ENCODE results near the gene DNAH1.

The DNAH1 gene

GRCh38 chr3:52298149-52299098, 17.7 kb upstream of the DNAH1 start:
- no peaks in the 10 kb centered on the region for H3K9me2 ChIP-seq (replicated peaks; ENCODE audit: insufficient read depth, low read length)
- no peaks in the 10 kb centered on the region; the same call in 1 of the 2 replicates for H4K20me1 ChIP-seq (ENCODE audit: insufficient read depth, low read length)
- H3K27ac ChIP-seq (ENCODE audit: low read length), result no peak overlapping the region
- no peak for DNase-seq
- no peak overlapping the region for H2AFZ ChIP-seq (ENCODE audit: low read length)
- H3K4me1 ChIP-seq (ENCODE audit: low read length), result no peaks in the 10 kb centered on the region
- H3F3A ChIP-seq (ENCODE audit: insufficient read depth, low read length), result no peaks in the 10 kb centered on the region
- no peaks in the 10 kb centered on the region for H3K36me3 ChIP-seq (replicated peaks; ENCODE audit: insufficient read depth, low read length)
- TF ChIP-seq CTCF (IDR thresholded peaks at IDR 0.05; ENCODE audit: low read length) (no peak), EZH2phosphoT487 (IDR thresholded peaks at IDR 0.05; ENCODE audit: low read length) (no peak), EZH2 (optimal IDR thresholded peaks at IDR 0.05; ENCODE audit: low read depth, low read length) (no peak)
- no peaks in the 10 kb centered on the region for H3K9me3 ChIP-seq (replicated peaks; ENCODE audit: insufficient read depth, low read length)
- no peak overlapping the region for H3K4me3 ChIP-seq (ENCODE audit: low read length)
- H3K4me2 ChIP-seq (ENCODE audit: low read depth, low read length), result no peak overlapping the region
- no peak overlapping the region for H3K9ac ChIP-seq (ENCODE audit: low read length)
- no peaks in the 10 kb centered on the region for H3K27me3 ChIP-seq (replicated peaks; ENCODE audit: insufficient read depth, low read length)
- no peaks in the 10 kb centered on the region for H3K79me2 ChIP-seq (ENCODE audit: low read length)

- H3K9me2 ChIP-seq (replicated peaks; ENCODE audit: insufficient read depth, low read length), result no peaks in the 10 kb centered on the region
- no peak overlapping the region for H3K27ac ChIP-seq (ENCODE audit: low read length)
- no peak overlapping the region for H3K4me2 ChIP-seq (ENCODE audit: low read depth, low read length)
- H3K9ac ChIP-seq (ENCODE audit: low read length), result no peak overlapping the region
- H3K79me2 ChIP-seq (ENCODE audit: low read length), result no peaks in the 10 kb centered on the region
- no peaks in the 10 kb centered on the region for H3K36me3 ChIP-seq (replicated peaks; ENCODE audit: insufficient read depth, low read length)
- no peak for DNase-seq
- H3K4me3 ChIP-seq (ENCODE audit: low read length), result no peak overlapping the region
- TF ChIP-seq CTCF (IDR thresholded peaks at IDR 0.05; ENCODE audit: low read length), result no peak
- TF ChIP-seq EZH2 (optimal IDR thresholded peaks at IDR 0.05; ENCODE audit: low read depth, low read length), result no peak
- no peak for TF ChIP-seq EZH2phosphoT487 (IDR thresholded peaks at IDR 0.05; ENCODE audit: low read length)
- H3K9me3 ChIP-seq (replicated peaks; ENCODE audit: insufficient read depth, low read length), result no peaks in the 10 kb centered on the region
- no peaks in the 10 kb centered on the region for H3K4me1 ChIP-seq (ENCODE audit: low read length)
- H2AFZ ChIP-seq (ENCODE audit: low read length), result no peak overlapping the region
- no peaks in the 10 kb centered on the region for H3F3A ChIP-seq (ENCODE audit: insufficient read depth, low read length)
- H4K20me1 ChIP-seq (ENCODE audit: insufficient read depth, low read length), result no peaks in the 10 kb centered on the region; the same call in 1 of the 2 replicates
- no peaks in the 10 kb centered on the region for H3K27me3 ChIP-seq (replicated peaks; ENCODE audit: insufficient read depth, low read length)
Observed at GRCh38 chr3:52299247-52299878, 16.8 kb upstream of the DNAH1 start.

- Histone ChIP-seq H3K4me1 (ENCODE audit: low read length) (no peaks in the 10 kb centered on the region), H3K27me3 (replicated peaks; ENCODE audit: insufficient read depth, low read length) (no peaks in the 10 kb centered on the region), H3K4me2 (ENCODE audit: low read depth, low read length) (no peak overlapping the region), H3K9me3 (replicated peaks; ENCODE audit: insufficient read depth, low read length) (no peaks in the 10 kb centered on the region), H3F3A (ENCODE audit: insufficient read depth, low read length) (no peaks in the 10 kb centered on the region), H3K9me2 (replicated peaks; ENCODE audit: insufficient read depth, low read length) (no peaks in the 10 kb centered on the region), H2AFZ (ENCODE audit: low read length) (no peak overlapping the region), H4K20me1 (ENCODE audit: insufficient read depth, low read length) (no peaks in the 10 kb centered on the region; the same call in 1 of the 2 replicates), H3K9ac (ENCODE audit: low read length) (no peak overlapping the region), H3K79me2 (ENCODE audit: low read length) (no peaks in the 10 kb centered on the region), H3K27ac (ENCODE audit: low read length) (no peak overlapping the region), H3K36me3 (replicated peaks; ENCODE audit: insufficient read depth, low read length) (no peaks in the 10 kb centered on the region), H3K4me3 (ENCODE audit: low read length) (no peak overlapping the region)
- no peak for DNase-seq
- no peak for TF ChIP-seq EZH2phosphoT487 (IDR thresholded peaks at IDR 0.05; ENCODE audit: low read length)
- TF ChIP-seq CTCF (IDR thresholded peaks at IDR 0.05; ENCODE audit: low read length), result no peak
- TF ChIP-seq EZH2 (optimal IDR thresholded peaks at IDR 0.05; ENCODE audit: low read depth, low read length), result no peak
Observed at GRCh38 chr3:52299879-52300611, 16.1 kb upstream of the DNAH1 start.
